SK-N-DZ (cell line): ENCODE measurements around the gene DYNLT1. TPM values are rescaled to one million over a fixed set of nuclear protein-coding genes. Genes with fewer than 3 reads are reported as not detected.
"Not testable (repeated sequence)": the region's sequence is repeated elsewhere in the genome, so short reads cannot be mapped to it uniquely, and the experiment has no call there.

Experiments used
- DNase-seq: peaks from one replicate; pipeline ENCODE4 v3.0.0-alpha.2; 2015; ENCODE audit warnings: low spot score
- polyA plus RNA-seq, 2 experiments: library from polyadenylated mRNA; depleted of rRNA; stranded (reverse); fragments of >200 nt; gene quantifications; 2 replicates each; pipeline ENCODE4 v1.2.3, GENCODE V29; 2014

DYNLT1 gene
- polyA plus RNA-seq (2014; cell fraction: cytosol; rRNA removed) = 333 and 438 TPM in 2 replicates
- polyA plus RNA-seq (2014; cell fraction: nucleus; rRNA removed) = 295 and 313 TPM in 2 replicates

- DNase-seq = peak; percentile 95
Measured at GRCh38 chr6:158644231-158645063, at the start of gene DYNLT1. DYNLT1 (minus strand) TSS chr6:158644743; CDS start chr6:158644708, 35 bp downstream.

DNA sequence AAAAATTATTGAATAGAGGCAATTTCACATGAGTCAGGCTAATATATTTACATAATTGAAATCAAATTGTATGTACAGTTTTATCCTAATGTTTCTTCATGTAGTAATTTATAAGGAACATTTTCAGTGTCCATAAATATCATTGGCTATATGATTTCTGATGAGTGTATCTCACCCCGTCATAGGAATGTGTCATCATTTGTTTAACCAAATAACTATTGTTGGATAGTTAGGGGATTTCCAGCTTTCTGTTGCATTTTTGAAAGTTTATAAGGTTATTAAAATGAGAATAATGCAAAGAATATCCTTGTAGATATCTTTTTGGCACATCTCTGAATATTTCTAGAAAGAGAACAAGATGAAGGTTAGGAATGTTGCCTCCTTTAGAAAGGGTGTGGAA is 44.3 kb upstream of the DYNLT1 start:
- no peak for DNase-seq

DNA sequence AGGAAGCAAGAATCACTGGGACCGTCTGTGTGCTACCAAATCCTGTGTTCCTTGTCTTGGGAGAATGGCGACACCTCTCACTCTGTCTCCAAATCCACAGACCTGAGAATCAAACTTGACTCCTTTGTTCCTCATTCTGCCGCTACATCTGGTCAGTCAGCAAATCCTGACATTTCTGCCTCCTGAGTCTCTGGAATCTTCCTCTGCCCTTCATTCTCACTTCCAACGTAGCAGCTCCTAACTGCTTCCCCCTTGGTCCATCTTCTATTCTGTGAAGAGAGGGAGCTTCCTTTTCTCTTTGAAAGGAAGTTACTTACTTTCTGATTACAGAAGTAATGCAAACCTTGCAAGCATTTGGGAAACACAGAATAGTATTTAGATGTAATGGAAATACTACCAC is 43.0 kb upstream of the DYNLT1 start:
- DNase-seq = no peak

DNA sequence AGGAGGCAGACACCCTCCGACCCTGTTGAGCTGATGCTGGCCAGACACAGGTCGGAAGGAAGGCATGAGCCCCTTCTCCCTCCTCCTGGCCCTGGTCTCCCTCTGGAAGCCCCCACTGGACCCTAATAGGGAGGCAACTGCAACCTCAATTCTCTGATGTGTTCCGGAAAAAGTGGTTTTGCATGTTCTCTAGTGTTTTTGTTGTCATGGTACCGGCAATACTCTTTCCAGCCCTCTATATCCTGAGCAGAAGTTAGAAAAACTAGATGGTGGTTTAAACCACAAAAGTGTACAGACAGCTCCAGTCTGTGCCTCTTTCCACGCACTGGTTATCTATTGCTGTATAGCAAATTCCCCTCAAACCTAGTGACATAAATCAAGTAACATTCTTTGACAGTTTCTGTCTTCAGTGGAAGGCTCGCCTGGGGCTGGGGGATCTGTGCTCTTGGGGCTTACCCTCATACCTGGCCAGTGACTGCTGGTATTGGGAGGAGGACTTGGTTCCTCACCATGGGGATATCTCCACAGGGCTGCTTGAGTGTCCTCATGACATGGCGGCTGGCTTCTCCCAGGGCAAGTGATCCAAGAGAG is 42.3 kb upstream of the DYNLT1 start:
- no peak for DNase-seq

- no peak for DNase-seq
Measured at GRCh38 chr6:158686311-158686710, 41.8 kb upstream of the DYNLT1 start.

DNA sequence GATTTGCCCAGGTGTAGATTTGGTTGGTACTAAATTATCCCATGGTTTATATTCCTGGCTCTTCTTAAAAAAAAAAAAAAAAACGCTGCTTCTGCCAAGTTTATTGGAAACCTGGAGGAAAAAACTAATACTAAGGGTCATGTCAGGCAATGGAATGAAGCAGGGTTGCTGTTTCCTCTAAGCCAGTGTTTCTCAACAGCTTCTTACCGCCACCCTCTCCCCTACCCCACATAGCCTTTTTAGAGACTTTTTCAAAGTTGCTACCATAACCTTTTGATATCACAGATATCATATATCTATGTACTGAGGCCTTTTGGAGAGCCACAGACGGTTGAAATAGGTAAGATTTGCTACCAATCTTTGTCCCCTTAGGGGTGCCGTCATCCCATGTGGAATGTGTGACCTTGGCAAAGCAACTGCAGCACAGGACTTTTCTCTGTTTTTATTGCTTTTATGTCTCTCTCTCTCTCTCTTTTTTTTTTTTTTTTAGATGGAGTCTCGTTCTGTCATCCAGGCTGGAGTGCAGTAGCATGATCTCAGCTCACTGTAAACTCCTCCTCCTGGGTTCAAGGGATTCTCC is 40.3 kb upstream of the DYNLT1 start:
- DNase-seq = no peak

DNA sequence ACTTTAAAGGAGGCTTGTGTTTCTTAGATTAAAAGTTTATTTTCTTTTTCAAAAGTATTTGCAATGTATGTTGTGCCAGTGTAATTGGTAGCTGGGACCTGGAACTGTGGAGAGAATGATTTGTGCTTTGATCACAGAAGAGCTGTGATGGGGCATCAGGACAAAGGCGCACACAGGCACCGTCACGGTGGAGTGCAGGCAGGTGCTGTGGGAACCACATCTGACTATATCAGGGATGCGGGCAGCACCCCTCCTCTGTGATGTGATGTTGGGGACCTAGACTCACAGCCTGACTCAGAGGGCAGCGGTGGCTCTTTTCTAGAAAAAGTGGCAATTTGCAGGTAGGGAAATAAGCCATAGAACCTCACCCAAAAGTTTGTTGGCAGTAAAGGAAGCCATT is 39.8 kb upstream of the DYNLT1 start:
- no peak for DNase-seq

- DNase-seq = no peak
Measured at GRCh38 chr6:158680481-158680880, 35.9 kb upstream of the DYNLT1 start.

- no peak for DNase-seq
Measured at GRCh38 chr6:158680015-158680414, 35.5 kb upstream of the DYNLT1 start.

DNA sequence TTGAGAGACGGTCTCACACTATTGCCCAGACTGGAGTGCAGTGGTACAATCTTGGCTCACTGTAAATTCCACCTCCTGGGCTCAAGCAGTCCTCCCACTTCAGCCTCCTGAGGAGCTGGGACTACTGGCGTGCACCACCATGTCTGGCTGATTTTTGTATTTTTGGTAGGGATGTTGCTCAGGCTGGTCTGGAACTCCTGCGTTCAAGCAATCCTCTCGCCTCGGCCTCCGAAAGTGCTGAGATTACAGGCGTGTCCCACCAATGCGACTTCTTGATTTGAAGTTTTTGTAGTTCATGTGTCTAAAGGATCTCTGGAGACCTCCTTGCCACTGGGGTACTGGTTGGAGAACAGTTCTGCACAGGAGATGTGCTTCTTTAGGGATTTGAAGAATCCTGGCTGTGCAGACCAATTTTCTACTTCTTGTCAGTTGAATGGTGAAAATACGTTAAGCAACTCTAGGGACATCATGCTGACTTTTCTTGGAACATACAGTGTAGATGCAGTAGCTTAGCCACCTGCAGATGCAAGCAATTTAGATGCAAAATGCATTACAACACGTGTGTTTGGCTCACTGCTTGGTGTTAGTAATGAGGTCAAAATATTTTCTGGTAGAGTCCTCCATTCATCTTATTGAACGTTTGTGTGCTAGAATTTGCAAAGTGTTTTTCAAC is 33.5 kb upstream of the DYNLT1 start:
- DNase-seq = no peak

DNA sequence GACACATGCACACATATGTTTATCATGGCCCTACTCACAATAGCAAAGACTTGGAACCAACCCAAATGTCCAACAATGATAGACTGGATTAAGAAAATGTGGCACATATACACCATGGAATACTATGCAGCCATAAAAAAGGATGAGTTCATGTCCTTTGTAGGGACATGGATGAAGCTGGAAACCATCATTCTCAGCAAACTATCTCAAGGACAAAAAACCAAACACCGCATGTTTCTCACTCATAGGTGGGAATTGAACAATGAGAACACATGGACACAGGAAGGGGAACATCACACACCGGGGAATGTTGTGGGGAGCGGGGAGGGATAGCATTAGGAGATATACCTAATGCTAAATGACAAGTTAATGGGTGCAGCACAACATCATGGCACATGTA is 32.6 kb upstream of the DYNLT1 start:
- DNase-seq = not testable (repeated sequence)

- DNase-seq = peak; percentile 92
Measured at GRCh38 chr6:158674342-158675131, 30.0 kb upstream of the DYNLT1 start.

DNA sequence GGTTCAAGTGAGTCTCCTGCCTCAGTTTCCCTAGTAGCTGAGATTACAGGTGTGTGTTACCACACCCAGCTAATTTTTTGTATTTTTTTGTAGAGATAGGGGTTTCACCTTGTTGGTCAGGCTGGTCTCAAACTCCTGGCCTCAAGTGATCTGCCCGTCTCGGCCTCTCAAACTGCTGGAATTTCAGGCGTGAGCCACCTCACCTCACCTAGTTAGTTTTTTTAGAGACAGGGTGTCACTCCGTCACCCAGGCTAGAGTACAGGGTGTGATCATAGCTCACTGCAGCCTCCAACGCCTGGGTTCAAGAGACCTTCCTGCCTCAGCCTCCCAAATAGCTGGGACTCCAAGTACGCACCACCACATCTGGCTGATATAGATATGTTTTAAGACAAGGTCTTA is 28.2 kb upstream of the DYNLT1 start:
- DNase-seq = no peak

DNA sequence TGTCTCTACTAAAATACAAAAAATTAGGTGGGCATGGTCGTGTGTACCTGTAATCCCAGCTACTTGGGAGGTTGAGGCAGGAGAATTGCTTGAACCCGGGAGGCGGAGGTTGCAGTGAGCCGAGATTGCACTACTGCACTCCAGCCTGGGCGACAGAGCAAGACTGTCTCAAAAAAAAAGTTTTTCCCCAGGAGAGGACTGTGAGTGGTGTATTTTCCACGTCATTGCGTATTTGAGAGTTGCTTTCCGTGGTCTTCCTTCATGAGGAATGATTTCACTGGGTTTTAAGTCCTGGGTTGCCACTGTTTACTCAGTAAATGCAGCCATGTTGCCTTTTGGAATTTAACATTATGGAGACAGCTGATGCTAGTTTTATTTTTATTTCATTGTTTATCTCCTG is 27.6 kb upstream of the DYNLT1 start:
- not testable (repeated sequence) for DNase-seq

DNA sequence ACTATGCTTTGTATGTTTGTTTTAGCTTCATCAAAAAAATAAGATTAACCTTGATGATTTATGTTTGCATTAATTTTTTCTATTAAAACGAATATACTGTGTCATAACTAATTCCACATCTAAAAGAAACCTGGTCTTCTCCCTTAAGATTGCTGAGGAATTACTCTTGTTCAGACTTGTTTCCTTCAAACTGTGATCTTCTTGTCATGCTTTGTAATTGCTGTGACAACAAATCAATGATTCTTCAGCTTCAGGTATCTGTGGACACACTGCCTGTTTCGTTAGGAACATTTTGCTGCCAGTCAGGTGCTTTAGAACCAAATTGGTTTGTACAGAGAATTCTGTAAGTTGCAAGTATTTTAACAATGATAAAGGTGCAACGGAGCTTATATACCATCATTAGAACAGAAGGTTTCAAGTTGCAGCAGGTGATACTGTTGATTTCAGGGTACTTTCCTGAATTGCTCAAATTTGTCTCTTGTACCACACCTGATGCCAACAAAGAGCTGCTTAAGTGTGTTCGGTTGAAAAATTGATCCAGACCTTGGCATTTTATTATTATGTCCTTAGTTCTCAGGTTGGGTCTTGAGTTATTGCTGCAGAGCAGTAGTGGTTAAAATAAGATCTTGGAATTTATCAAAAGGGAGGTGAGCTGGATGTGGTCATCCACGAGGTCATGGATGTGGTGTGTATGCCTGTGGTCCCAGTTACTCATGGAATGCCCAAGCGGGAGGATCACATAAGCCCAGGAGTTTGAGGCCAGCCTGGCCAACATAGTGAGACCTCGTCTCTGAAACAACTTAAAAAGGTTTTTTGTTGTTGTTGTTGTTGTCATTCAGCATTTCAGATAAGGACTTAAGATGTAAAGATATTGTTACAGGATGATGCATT is 24.8 kb upstream of the DYNLT1 start:
- no peak for DNase-seq

DNA sequence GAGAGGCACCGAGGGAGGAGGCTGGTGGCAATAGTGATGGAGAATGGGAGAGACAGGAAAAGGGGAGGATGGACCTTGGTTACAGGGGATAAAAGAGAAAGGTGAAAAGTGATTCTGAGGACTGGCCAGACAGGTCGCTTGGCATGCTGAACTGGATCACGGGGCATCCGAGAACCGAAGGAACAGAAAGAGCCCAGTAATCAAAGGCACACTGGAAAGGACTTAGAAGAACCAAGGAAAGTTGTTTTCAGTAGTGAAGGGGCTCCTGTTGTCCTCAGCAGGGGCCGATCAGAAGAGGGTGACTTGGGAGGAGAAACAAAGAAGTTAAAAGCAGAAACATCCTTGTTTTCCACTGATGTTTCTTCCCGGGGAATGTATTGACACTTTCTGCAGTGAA is 24.2 kb upstream of the DYNLT1 start:
- no peak for DNase-seq

DNA sequence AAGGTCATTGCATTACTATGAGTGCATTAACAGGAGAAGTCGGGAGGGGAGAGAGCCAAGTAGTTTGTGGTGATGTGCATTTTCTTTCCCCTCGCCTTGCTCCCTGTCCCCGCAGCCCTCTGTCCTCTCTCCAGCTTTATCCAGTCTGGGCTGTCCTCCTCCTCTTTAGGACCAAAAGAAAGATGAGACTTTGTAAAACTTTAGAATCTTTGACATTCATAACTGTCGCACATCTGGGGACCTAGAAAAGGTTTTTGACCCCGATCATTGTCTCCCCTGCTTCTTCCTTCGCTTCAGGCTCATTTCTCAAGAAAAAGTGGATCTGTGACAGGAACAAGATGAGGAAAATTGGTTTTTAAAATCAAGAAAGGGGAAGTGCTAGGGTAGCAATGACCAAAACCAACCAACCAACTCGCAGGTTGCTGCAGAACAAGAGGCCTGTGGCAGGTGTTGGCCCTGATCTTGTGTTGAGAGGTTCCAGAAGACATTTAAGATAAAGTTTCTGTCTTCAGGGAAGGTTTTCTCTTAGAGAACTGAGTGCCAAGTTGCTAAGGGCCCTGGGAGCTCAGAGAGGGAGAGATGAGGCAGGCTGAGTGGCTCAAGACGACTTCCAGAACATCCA is 22.9 kb upstream of the DYNLT1 start:
- no peak for DNase-seq

- DNase-seq = no peak
Measured at GRCh38 chr6:158666628-158667359, 22.3 kb upstream of the DYNLT1 start.

DNA sequence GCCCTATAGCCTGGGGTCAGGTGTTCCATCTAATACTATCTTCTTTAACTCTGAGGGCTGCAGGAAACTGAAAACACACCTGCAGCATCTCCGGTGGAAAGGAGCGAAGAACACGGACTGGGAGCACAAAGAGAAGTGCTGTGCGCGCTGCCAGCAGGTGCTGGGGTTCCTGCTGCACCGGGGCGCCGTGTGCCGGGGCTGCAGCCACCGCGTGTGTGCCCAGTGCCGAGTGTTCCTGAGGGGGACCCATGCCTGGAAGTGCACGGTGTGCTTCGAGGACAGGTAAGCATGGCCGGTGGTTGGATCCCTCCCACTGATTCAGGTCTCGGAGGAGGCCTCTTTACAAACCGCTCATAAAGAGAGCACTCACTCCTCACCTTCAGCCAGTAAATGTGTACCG is 20.8 kb upstream of the DYNLT1 start:
- no peak for DNase-seq
